Mammary epithelial cell (primary cell): Measurements from ENCODE around the gene TBC1D14.

ENCODE experiments used
- EZH2 ChIP-seq: IDR thresholded peaks from 2 replicates; pipeline ENCODE4 v1.6.1; 2012; ENCODE audit warnings: low read length, inconsistent platforms, borderline replicate concordance
- TF ChIP-seq, protein P1 (sequence below), 2 donors: IDR thresholded peaks in 1 of 2; conservative IDR thresholded peaks in 1 of 2; 2 replicates each; pipeline ENCODE4 v1.5.1; 2011 to 2012; ENCODE audit warnings: inconsistent platforms in 2 of 2, low read length in 2 of 2, mild to moderate bottlenecking in 2 of 2, control low read depth in 1 of 2, low read depth in 1 of 2; ENCODE audit not compliant: insufficient read depth in 1 of 2; ENCODE audit errors: extremely low read depth in 1 of 2

DNA sequence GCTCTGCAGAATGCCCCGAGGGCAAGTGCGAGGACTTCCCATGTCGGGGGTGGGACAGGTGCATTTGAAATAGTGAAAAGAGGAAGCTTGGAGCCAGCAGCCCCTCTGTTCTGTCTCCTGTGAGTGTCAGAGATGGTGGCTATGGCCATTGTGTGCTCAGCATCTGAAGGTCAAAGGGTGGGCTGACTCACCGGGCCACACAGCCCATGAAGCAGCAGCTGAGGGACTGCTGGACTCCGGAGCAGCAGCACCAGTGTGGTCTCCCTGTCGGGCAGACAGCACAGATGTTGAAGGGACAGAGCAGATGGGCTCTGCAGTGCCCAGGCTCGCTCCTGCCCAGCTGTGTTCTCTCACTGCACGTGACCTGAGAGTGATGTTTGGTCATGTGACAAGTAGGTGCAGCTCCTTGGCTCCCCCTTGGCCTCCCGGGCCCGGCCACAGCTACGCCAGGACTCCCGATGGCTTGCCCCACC lies 53.5 kb downstream of the TBC1D14 start:
- TF ChIP-seq, protein P1, sequence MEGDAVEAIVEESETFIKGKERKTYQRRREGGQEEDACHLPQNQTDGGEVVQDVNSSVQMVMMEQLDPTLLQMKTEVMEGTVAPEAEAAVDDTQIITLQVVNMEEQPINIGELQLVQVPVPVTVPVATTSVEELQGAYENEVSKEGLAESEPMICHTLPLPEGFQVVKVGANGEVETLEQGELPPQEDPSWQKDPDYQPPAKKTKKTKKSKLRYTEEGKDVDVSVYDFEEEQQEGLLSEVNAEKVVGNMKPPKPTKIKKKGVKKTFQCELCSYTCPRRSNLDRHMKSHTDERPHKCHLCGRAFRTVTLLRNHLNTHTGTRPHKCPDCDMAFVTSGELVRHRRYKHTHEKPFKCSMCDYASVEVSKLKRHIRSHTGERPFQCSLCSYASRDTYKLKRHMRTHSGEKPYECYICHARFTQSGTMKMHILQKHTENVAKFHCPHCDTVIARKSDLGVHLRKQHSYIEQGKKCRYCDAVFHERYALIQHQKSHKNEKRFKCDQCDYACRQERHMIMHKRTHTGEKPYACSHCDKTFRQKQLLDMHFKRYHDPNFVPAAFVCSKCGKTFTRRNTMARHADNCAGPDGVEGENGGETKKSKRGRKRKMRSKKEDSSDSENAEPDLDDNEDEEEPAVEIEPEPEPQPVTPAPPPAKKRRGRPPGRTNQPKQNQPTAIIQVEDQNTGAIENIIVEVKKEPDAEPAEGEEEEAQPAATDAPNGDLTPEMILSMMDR (conservative IDR thresholded peaks at IDR 0.05 in 1 of 2, IDR thresholded peaks at IDR 0.05 in 1 of 2; ENCODE audit: extremely low read depth in 1 of 2, insufficient read depth in 1 of 2, low read depth in 1 of 2, low read length in 2 of 2) = no peak
- no peak for TF ChIP-seq EZH2
